Heart right ventricle (tissue), 16 donors: ENCODE data around the gene NPAS1. TPM values are rescaled to one million over a fixed set of nuclear protein-coding genes. Genes with fewer than 3 reads are reported as not detected.
"Not testable (repeated sequence)": the region's sequence is repeated elsewhere in the genome, so short reads cannot be mapped to it uniquely, and the experiment has no call there.

Experiments used
- ATAC-seq, 8 donors: fragments of 200-7000 bp; cut with Tn5 transposase; one replicate each; pipeline ENCODE4 v1.9.1; 2020; ENCODE audit warnings: mild to moderate bottlenecking in 8 of 8, moderate library complexity in 8 of 8, moderate number of reproducible peaks in 1 of 8
- DNase-seq, 2 donors: peaks; one replicate each; pipeline ENCODE4 v3.0.0-alpha.2; 2020
- H3K27ac ChIP-seq, 10 donors: fragments of 200-600 bp; sonication (generic) in 2 of 10; one replicate each; pipeline versions ENCODE4 v1.5.0 to v1.8.0; 2020 to 2022; ENCODE audit warnings: mild to moderate bottlenecking in 3 of 10
- H3K27me3 ChIP-seq, 7 donors: fragments of 200-600 bp; one replicate each; pipeline ENCODE4 v1.8.0; 2021 to 2022; ENCODE audit warnings: mild to moderate bottlenecking in 2 of 7
- H3K36me3 ChIP-seq, 9 donors: fragments of 200-600 bp; sonication (generic) in 1 of 9; one replicate each; pipeline versions ENCODE4 v1.5.0 to v1.8.0; 2020 to 2022; ENCODE audit warnings: mild to moderate bottlenecking in 2 of 9
- H3K4me1 ChIP-seq, 9 donors: fragments of 200-600 bp; sonication (generic) in 1 of 9; one replicate each; pipeline versions ENCODE4 v1.5.0 to v1.8.0; 2020 to 2022; ENCODE audit warnings: mild to moderate bottlenecking in 4 of 9
- H3K4me3 ChIP-seq, 10 donors: fragments of 200-600 bp; sonication (generic) in 2 of 10; one replicate each; pipeline versions ENCODE4 v1.5.0 to v1.8.0; 2020 to 2022; ENCODE audit warnings: mild to moderate bottlenecking in 7 of 10, moderate library complexity in 2 of 10
- H3K9me3 ChIP-seq, 11 donors: fragments of 200-600 bp in 10 of 11; sonication (generic) in 2 of 11; one replicate each; pipeline versions ENCODE4 v1.5.0 to v1.8.0; 2013 to 2022; ENCODE audit warnings: mild to moderate bottlenecking in 2 of 11, control low read depth in 1 of 11, moderate library complexity in 1 of 11
- CTCF ChIP-seq, 9 donors: fragments of 200-600 bp; sonication (generic) in 2 of 9; IDR thresholded peaks; one replicate each; pipeline versions ENCODE4 v1.5.0 to v1.8.0; 2021 to 2022; ENCODE audit warnings: antibody characterized with exemption in 9 of 9, mild to moderate bottlenecking in 5 of 9, moderate library complexity in 1 of 9
- WGBS, 2 donors: extraction: QIAGEN DNeasy Blood & Tissue Kit; methylation state at CpG; one replicate each; pipeline ENCODE4 v1.1.7; 2013; ENCODE audit warnings: inconsistent platforms in 1 of 2; 5-methylcytosine and 5-hydroxymethylcytosine counted together
- intact Hi-C, 10 donors: fragments of 100-400 bp; cut with DNase I; formaldehyde crosslinking; loops; one replicate each; pipeline versions ENCODE4 v1.11.1 to v1.14.2; 2022
- polyA plus RNA-seq, 2 donors: library from polyadenylated mRNA; stranded (reverse); fragments of 200-250 nt; gene quantifications; one replicate each; pipeline ENCODE4 v1.2.3, GENCODE V29; 2013
- total RNA-seq, 10 donors: library from RNA; stranded (reverse); fragmentation: NEBNext Ultra II Directional in 3 of 10; extraction: Animal tissue kit (Norgen Biotek cat#: 25700) in 3 of 10; gene quantifications; one replicate each; pipeline versions ENCODE4 v1.2.1 to v1.2.4, GENCODE V29; 2021 to 2023
- donor health status: Arrhythmogenic right ventricular cardiomyopathy.
- donor health status: ischemic (EF 13 %, LVEDD 7.1; RV severe dilation, severe dysfunction).
- donor health status: healthy with polysubstance abuse.
- donor health status: DM: no; HTN: yes; CAD: no.
- donor health status: DM: no; HTN: no; CAD: no.
- donor health status: ischemic (EF 25% LVEDD 6.9; RV normal size, moderate dysfunction).
- donor health status: ischemic (EF 25% LVEDD 5.7; RV mildly dilated, moderate dysfunction).
- donor health status: healthy.
- donor health status: DM: yes; HTN: yes; CAD: no.
- donor health status: Ischemic cardiomyopathy.
- donor health status: ischemic (EF 35%, LVEDD 5.7; RV mildly dilated, moderate dysfunction).
- donor health status: nonischemic (EF 11% LVEDD 7.7; RV severe dilation, severe dysfunction).
- donor health status: DM: yes; HTN: yes; CAD: no.
- donor health status: PGD.
- donor health status: ischemic (EF 29% LVEDD 5.4; RV normal size, mild dysfunction).
- donor health status: nonischemic (EF 23%, LVEDD 6.1; RV moderate dilation, normal function).

Gene NPAS1
- total and polyA plus RNA-seq, 12 donors: 0.17 to 1.3 (median 0.40) TPM; not detected in 2

DNA sequence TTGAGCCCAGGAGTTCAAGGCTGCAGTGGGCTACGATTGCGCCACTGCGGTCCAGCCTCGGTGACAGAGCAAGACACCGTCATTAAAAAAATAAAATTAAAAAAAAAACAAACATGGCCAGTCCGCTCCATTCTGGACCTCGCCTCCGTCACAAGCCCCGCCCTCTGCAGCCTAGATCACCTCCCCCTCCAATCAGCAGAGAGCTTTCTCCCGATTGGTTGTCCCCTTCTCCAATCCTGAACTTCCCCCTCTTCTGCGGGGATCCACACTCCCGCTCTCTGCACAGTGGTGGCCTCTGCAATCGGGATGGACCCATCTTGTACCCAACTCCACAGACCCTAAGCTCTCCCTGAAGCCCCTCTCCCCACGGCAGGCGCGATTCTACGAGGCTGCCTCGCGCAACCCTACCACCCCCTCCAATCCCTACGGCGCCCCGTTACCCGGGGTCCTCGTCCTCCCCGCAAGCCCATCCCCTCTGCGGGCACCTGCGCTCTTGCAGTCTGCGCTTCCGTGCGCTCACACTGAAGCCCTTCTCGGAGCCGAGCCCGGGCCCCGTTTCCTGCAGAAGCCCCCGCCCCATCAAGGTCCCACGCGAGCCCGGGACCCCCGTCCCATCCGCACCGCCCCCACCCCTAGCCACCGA, 28.2 kb downstream of the NPAS1 start:
- H3K36me3 ChIP-seq: peaks cover 0 to 2% (median 0%) of the 10 kb centered on the region in 9 donors
- WGBS, 2 donors: 1 to 3% methylated on average over 42 of the region's 42 CpGs
- no peaks in the 10 kb centered on the region for H3K9me3 ChIP-seq
- H3K27me3 ChIP-seq: no peaks in the 10 kb centered on the region
- intact Hi-C loops: loop anchor here in 1 of 10 donors (5.0 kb wide), 1 partner anchor 64 kb away; the partner anchor contains the start of gene ZC3H4
- H3K4me3 ChIP-seq: peak overlapping the region; percentile 84 to 99 (median 98)
- TF ChIP-seq CTCF (IDR thresholded peaks at IDR 0.05): no peak
- ATAC-seq: peak; percentile 82 to 94 (median 88)
- peak; percentile 80 to 86 for DNase-seq
- H3K4me1 ChIP-seq: peaks cover 0 to 13% (median 7%) of the 10 kb centered on the region in 9 donors
- peak overlapping the region in 9 of 10 donors; percentile 77 to 93 (median 85) for H3K27ac ChIP-seq

- no peaks in the 10 kb centered on the region for H3K27me3 ChIP-seq
Measured at GRCh38 chr19:47049307-47049700, 29.7 kb downstream of the NPAS1 start.

DNA sequence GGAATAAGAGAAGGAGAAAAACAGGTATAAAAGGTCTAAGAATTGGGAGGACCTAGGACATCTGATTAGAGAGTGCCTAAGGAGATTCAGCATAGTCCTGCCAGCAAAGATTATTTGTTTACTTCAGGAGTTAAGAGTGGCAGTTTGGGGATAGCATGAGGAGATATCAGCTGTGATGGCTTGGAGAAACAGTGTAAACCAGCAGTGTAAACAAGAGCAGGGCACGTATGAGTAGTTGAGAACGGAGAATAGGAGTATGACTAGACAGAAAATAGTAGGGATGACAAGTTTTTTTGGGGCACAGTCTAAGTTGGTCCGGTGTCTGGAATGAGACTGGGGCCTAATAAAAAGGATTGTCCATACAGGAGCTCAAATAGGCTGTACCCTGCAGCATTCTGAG, 30.9 kb downstream of the NPAS1 start:
- 86 to 93% methylated on average over 3 of the region's 3 CpGs for WGBS, 2 donors
- peaks cover 0 to 13% (median 7%) of the 10 kb centered on the region in 9 donors for H3K4me1 ChIP-seq
- DNase-seq, ATAC-seq, intact Hi-C loops, H3K9me3 ChIP-seq, H3K36me3 ChIP-seq, H3K27me3 ChIP-seq, H3K4me3 ChIP-seq, H3K27ac ChIP-seq: not testable (repeated sequence)

More at GRCh38 chr19:47049307-47049700, 29.7 kb downstream of the NPAS1 start:
- TF ChIP-seq CTCF (IDR thresholded peaks at IDR 0.05): no peak
- DNase-seq: no peak
- ATAC-seq: no peak
- intact Hi-C loops: loop anchor here in 1 of 10 donors (5.0 kb wide), 1 partner anchor 63 kb away; the partner anchor contains the start of gene ZC3H4
- WGBS, 2 donors: 57 to 68% methylated on average over 9 of the region's 9 CpGs
- Histone ChIP-seq H3K4me1 (peaks cover 0 to 13% (median 7%) of the 10 kb centered on the region in 9 donors), H3K9me3 (no peaks in the 10 kb centered on the region), H3K27ac (no peak overlapping the region), H3K4me3 (peak overlapping the region in 6 of 10 donors; percentile 22 to 98 (median 98)), H3K36me3 (no peaks in the 10 kb centered on the region)

GRCh38 chr19:47056411-47056810, 36.8 kb downstream of the NPAS1 start:
- no peaks in the 10 kb centered on the region for H3K27me3 ChIP-seq
- DNase-seq (no peak), ATAC-seq (no peak)
- H3K4me1 ChIP-seq: no peaks in the 10 kb centered on the region
- no peaks in the 10 kb centered on the region for H3K36me3 ChIP-seq
- 69 to 76% methylated on average over 5 of the region's 5 CpGs for WGBS, 2 donors
- H3K9me3 ChIP-seq: no peaks in the 10 kb centered on the region
- H3K4me3 ChIP-seq: no peak overlapping the region
- no peak for TF ChIP-seq CTCF (IDR thresholded peaks at IDR 0.05)
- H3K27ac ChIP-seq: no peak overlapping the region
- intact Hi-C loops: no loop called here

DNA sequence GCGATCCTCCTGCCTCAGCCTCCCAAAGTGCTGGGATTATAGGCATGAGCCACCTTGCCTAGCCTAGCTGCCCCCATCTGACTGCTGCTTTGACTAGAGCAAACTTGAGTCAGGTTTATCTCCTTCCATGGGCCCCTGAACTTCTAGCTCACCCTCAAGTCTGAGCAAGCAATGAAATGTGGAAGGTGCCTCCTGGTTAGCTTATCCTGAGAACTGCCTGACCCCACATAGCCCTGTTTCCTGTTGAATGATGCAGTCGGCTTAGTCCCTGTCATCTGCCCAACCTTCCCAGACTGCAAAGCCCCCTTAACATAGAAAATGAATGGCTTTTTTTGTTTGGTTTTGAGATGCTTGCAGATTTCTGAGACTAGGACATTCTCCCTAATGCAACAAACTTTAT, 37.7 kb downstream of the NPAS1 start:
- Histone ChIP-seq H3K27ac (no peak overlapping the region), H3K4me1 (no peaks in the 10 kb centered on the region), H3K27me3 (no peaks in the 10 kb centered on the region), H3K4me3 (no peak overlapping the region), H3K36me3 (no peaks in the 10 kb centered on the region), H3K9me3 (no peaks in the 10 kb centered on the region)
- ATAC-seq (no peak), DNase-seq (no peak)
- WGBS, 2 donors: 57 to 63% methylated on average over 2 of the region's 2 CpGs
- intact Hi-C loops: no loop called here
- TF ChIP-seq CTCF (IDR thresholded peaks at IDR 0.05): no peak
